ENCODE data around the gene UBE2G2. TPM values are rescaled to one million over a fixed set of nuclear protein-coding genes. Genes with fewer than 3 reads are reported as not detected.

The UBE2G2 gene
- total RNA-seq, 1 experiment from 2014 or later = 159 TPM

GRCh38 chr21:44749116-44749758 lies 52.4 kb downstream of the UBE2G2 start:
- no peak overlapping the region for H3K4me3 ChIP-seq (ENCODE audit: low read length)
- no peak overlapping the region for H3K4me2 ChIP-seq (ENCODE audit: low read length)
- BruUV-seq (replicated peaks) = no TSS peak
- intact Hi-C loops (cut with micrococcal nuclease) = no loop called here
- ATAC-seq = no peak
- CTCF ChIA-PET = no interaction called here
- H3K9ac ChIP-seq (ENCODE audit: low read length) = no peak overlapping the region
- H3K9me2 ChIP-seq (replicated peaks; ENCODE audit: low read length) = no peaks in the 10 kb centered on the region
- H4K20me1 ChIP-seq (ENCODE audit: low read length) = no peaks in the 10 kb centered on the region
- H3K27me3 ChIP-seq (ENCODE audit: low read length) = no peaks in the 10 kb centered on the region
- no peak for DNase-seq
- TF ChIP-seq CTCF (conservative IDR thresholded peaks at IDR 0.05; ENCODE audit: low read depth, low read length) (no peak), EZH2phosphoT487 (IDR thresholded peaks at IDR 0.05; ENCODE audit: borderline replicate concordance, low read length) (no peak), EZH2 (IDR thresholded peaks at IDR 0.05; ENCODE audit: low read length, unreplicated experiment) (no peak)
- no peaks in the 10 kb centered on the region for H3K9me3 ChIP-seq (ENCODE audit: low read length)
- H3F3A ChIP-seq (ENCODE audit: low read length, unreplicated experiment) = no peaks in the 10 kb centered on the region
- H3K27ac ChIP-seq (ENCODE audit: low read length) = no peak overlapping the region
- peaks cover 35% of the 10 kb centered on the region for H3K4me1 ChIP-seq (ENCODE audit: insufficient read depth, low read length)
- no peaks in the 10 kb centered on the region; the same call in 1 of the 2 replicates for H3K36me3 ChIP-seq (ENCODE audit: low read depth, low read length)
- POLR2A ChIA-PET (ENCODE audit: unreplicated experiment) = no interaction called here
- peaks cover 22% of the 10 kb centered on the region for H3K79me2 ChIP-seq (ENCODE audit: low read length)
- H2AFZ ChIP-seq (ENCODE audit: low read length) = no peak overlapping the region

- no peaks in the 10 kb centered on the region for H3K9me2 ChIP-seq (replicated peaks; ENCODE audit: low read length)
- H3K4me2 ChIP-seq (ENCODE audit: low read length) = no peak overlapping the region
- no TSS peak for BruUV-seq (replicated peaks)
- no peak overlapping the region for H2AFZ ChIP-seq (ENCODE audit: low read length)
- POLR2A ChIA-PET (ENCODE audit: unreplicated experiment) = no interaction called here
- DNase-seq = no peak
- TF ChIP-seq EZH2phosphoT487 (IDR thresholded peaks at IDR 0.05; ENCODE audit: borderline replicate concordance, low read length) (no peak), EZH2 (IDR thresholded peaks at IDR 0.05; ENCODE audit: low read length, unreplicated experiment) (no peak), CTCF (conservative IDR thresholded peaks at IDR 0.05; ENCODE audit: low read depth, low read length) (no peak)
- no peaks in the 10 kb centered on the region; the same call in 1 of the 2 replicates for H3K36me3 ChIP-seq (ENCODE audit: low read depth, low read length)
- H4K20me1 ChIP-seq (ENCODE audit: low read length) = no peaks in the 10 kb centered on the region
- no peak overlapping the region for H3K4me3 ChIP-seq (ENCODE audit: low read length)
- no peaks in the 10 kb centered on the region for H3F3A ChIP-seq (ENCODE audit: low read length, unreplicated experiment)
- CTCF ChIA-PET = no interaction called here
- no peak overlapping the region for H3K27ac ChIP-seq (ENCODE audit: low read length)
- H3K27me3 ChIP-seq (ENCODE audit: low read length) = no peaks in the 10 kb centered on the region
- ATAC-seq = no peak
- intact Hi-C loops (cut with micrococcal nuclease) = no loop called here
- H3K9ac ChIP-seq (ENCODE audit: low read length) = no peak overlapping the region
- peaks cover 31% of the 10 kb centered on the region for H3K4me1 ChIP-seq (ENCODE audit: insufficient read depth, low read length)
- H3K79me2 ChIP-seq (ENCODE audit: low read length) = peaks cover 22% of the 10 kb centered on the region
- H3K9me3 ChIP-seq (ENCODE audit: low read length) = no peaks in the 10 kb centered on the region
Measured at GRCh38 chr21:44748621-44749020, 53.0 kb downstream of the UBE2G2 start.
